Activated CD4-positive, alpha-beta T cell treated with anti-CD3 and anti-CD28 coated beads, Interleukin-2, amount 10 ng/mL, durations not matched to agents 7 days and 5 days (primary cell): ENCODE data around the gene WNT3. TPM values are rescaled to one million over a fixed set of nuclear protein-coding genes. Genes with fewer than 3 reads are reported as not detected.
"Not testable (repeated sequence)": the region's sequence is repeated elsewhere in the genome, so short reads cannot be mapped to it uniquely, and the experiment has no call there.

Experiments
- CTCF ChIA-PET: fragments of 350-600 bp; sonication (Branson Sonifier 250); formaldehyde crosslinking; loops from one replicate; lab custom pipeline; 2021; ENCODE audit warnings: antibody characterized with exemption; lab: Charles Lee
- POLR2A ChIA-PET: fragments of 350-600 bp; sonication (Branson Sonifier 250); formaldehyde crosslinking; loops from one replicate; lab custom pipeline; 2021; ENCODE audit warnings: antibody characterized with exemption; lab: Charles Lee
- DNase-seq: peaks from one replicate; pipeline ENCODE4 v3.0.0-alpha.2; 2020
- H3K27ac Mint-ChIP-seq: one replicate; pipeline ENCODE4 v1.8.0; 2021; ENCODE audit warnings: mild to moderate bottlenecking, moderate library complexity, mixed read lengths
- H3K27me3 Mint-ChIP-seq: one replicate; pipeline ENCODE4 v1.8.0; 2021; ENCODE audit warnings: mixed read lengths
- H3K36me3 Mint-ChIP-seq: one replicate; pipeline ENCODE4 v1.8.0; 2021; ENCODE audit warnings: low read depth, mixed read lengths
- H3K4me1 Mint-ChIP-seq: one replicate; pipeline ENCODE4 v1.8.0; 2021; ENCODE audit warnings: mixed read lengths
- H3K4me3 Mint-ChIP-seq: one replicate; pipeline ENCODE4 v1.8.0; 2021; ENCODE audit warnings: mild to moderate bottlenecking, moderate library complexity, mixed read lengths
- H3K9me3 Mint-ChIP-seq: one replicate; pipeline ENCODE4 v1.8.0; 2021; ENCODE audit warnings: mixed read lengths
- total RNA-seq, 2 experiments: library from RNA; stranded (reverse); gene quantifications; one replicate each; pipeline ENCODE4 v1.2.3, GENCODE V29; 2021

WNT3 gene
- total RNA-seq, 2 experiments from 2014 or later, result not detected

DNA sequence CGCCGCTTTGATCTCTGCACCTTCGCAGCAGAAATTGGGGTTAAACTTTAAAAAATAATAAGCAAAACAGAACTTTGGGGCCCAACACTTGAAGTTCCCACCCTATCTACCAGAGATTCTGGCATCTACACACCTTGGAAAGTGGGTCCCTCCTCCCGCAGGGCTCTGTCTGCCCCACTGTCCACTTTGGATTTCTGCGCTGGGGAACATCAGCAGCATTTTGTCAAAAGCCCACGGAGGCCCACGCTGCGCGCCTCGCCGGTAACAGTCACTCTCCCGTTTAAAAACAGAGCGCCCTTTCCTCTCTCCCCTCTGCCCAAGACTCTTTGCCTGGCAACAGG, 32.2 kb upstream of the WNT3 start:
- CTCF ChIA-PET, result no interaction called here
- Mint-ChIP-seq H3K27me3 (peaks cover 53% of the 10 kb centered on the region), H3K4me1 (peaks cover 9% of the 10 kb centered on the region), H3K4me3 (no peak overlapping the region), H3K36me3 (no peaks in the 10 kb centered on the region), H3K27ac (no peak overlapping the region), H3K9me3 (no peaks in the 10 kb centered on the region)
- POLR2A ChIA-PET, result no interaction called here
- DNase-seq, result no peak

GRCh38 chr17:46848534-46848933, 30.0 kb upstream of the WNT3 start:
- POLR2A ChIA-PET, result no interaction called here
- Mint-ChIP-seq H3K4me3 (no peak overlapping the region), H3K9me3 (peaks cover 2% of the 10 kb centered on the region), H3K27me3 (peaks cover 47% of the 10 kb centered on the region), H3K27ac (no peak overlapping the region), H3K4me1 (peaks cover 9% of the 10 kb centered on the region), H3K36me3 (no peaks in the 10 kb centered on the region)
- CTCF ChIA-PET, result interaction anchor here (0.7 to 0.9 kb wide), 2 partner anchors 10 to 143 kb away, joined by 3 read pairs; no protein-coding TSS in a partner anchor
- no peak for DNase-seq

- H3K9me3 Mint-ChIP-seq, result peaks cover 12% of the 10 kb centered on the region
- H3K27me3 Mint-ChIP-seq, result peaks cover 45% of the 10 kb centered on the region
- H3K4me3 Mint-ChIP-seq, result no peak overlapping the region
- H3K27ac Mint-ChIP-seq, result no peak overlapping the region
- H3K4me1 Mint-ChIP-seq, result peaks cover 8% of the 10 kb centered on the region
- ChIA-PET CTCF (no interaction called here), POLR2A (no interaction called here)
- no peak for DNase-seq
- no peaks in the 10 kb centered on the region for H3K36me3 Mint-ChIP-seq
Measured at GRCh38 chr17:46847204-46848191, 29.0 kb upstream of the WNT3 start.

DNA sequence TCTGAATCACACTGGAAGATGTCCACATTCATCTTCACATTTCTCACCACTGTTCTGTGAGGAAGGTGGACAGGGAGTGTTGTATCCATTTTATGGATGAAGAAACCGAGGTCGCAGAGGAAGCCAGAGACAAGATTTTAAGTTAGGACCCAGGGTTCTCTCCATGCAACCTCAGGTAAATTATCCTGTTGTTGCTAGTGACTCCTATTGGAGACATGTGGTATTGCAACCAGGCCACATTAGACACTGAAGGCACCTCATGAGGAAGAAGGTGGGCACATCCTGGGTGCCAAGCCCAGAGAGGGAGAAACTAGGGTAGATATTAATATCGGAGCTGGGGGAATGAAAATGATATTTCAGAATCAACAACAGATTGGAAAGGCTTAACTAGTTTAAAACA, 24.3 kb upstream of the WNT3 start:
- POLR2A ChIA-PET, result no interaction called here

GRCh38 chr17:46841561-46842379, 23.3 kb upstream of the WNT3 start:
- no peak overlapping the region for H3K4me3 Mint-ChIP-seq
- peaks cover 3% of the 10 kb centered on the region for H3K4me1 Mint-ChIP-seq
- no peak overlapping the region for H3K27ac Mint-ChIP-seq
- no peak for DNase-seq
- H3K36me3 Mint-ChIP-seq, result no peaks in the 10 kb centered on the region
- peaks cover 12% of the 10 kb centered on the region for H3K9me3 Mint-ChIP-seq
- ChIA-PET POLR2A (interaction anchor here (0.6 kb wide), 1 partner anchor 98 kb away, joined by 3 read pairs; no protein-coding TSS in a partner anchor), CTCF (interaction anchor here (0.9 kb wide), 1 partner anchor 29 kb away, joined by 4 read pairs; no protein-coding TSS in a partner anchor)
- H3K27me3 Mint-ChIP-seq, result peaks cover 24% of the 10 kb centered on the region

More for the DNA sequence above, 24.3 kb upstream of the WNT3 start:
- H3K27me3 Mint-ChIP-seq, result peaks cover 27% of the 10 kb centered on the region
- no peak for DNase-seq
- H3K27ac Mint-ChIP-seq, result no peak overlapping the region
- CTCF ChIA-PET, result no interaction called here
- H3K4me3 Mint-ChIP-seq, result no peak overlapping the region
- peaks cover 3% of the 10 kb centered on the region for H3K4me1 Mint-ChIP-seq
- H3K36me3 Mint-ChIP-seq, result no peaks in the 10 kb centered on the region
- peaks cover 12% of the 10 kb centered on the region for H3K9me3 Mint-ChIP-seq

DNA sequence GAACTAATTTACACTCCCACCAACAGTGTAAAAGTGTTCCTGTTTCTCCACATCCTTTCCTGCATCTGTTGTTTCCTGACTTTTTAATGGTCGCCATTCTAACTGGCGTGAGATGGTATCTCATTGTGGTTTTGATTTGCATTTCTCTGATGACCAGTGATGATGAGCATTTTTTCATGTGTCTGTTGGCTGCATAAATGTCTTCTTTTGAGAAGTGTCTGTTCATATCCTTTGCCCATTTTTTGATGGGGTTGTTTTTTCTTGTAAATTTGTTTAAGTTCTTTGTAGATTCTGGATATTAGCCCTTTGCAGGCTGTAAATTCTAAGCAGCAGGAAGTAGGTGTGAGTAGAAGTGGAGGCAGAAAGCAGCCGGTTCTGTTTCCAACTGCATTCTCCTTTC, 22.1 kb upstream of the WNT3 start:
- POLR2A ChIA-PET, H3K36me3 Mint-ChIP-seq, H3K27ac Mint-ChIP-seq, DNase-seq, H3K4me3 Mint-ChIP-seq, CTCF ChIA-PET, H3K4me1 Mint-ChIP-seq: not testable (repeated sequence)
- Mint-ChIP-seq H3K9me3 (peaks cover 12% of the 10 kb centered on the region), H3K27me3 (peaks cover 24% of the 10 kb centered on the region)

- Mint-ChIP-seq H3K27ac (no peak overlapping the region), H3K27me3 (peaks cover 22% of the 10 kb centered on the region), H3K9me3 (peaks cover 12% of the 10 kb centered on the region), H3K4me1 (peaks cover 5% of the 10 kb centered on the region), H3K36me3 (no peaks in the 10 kb centered on the region), H3K4me3 (no peak overlapping the region)
- no peak for DNase-seq
- ChIA-PET CTCF (no interaction called here), POLR2A (no interaction called here)
Measured at GRCh38 chr17:46839211-46839610, 20.7 kb upstream of the WNT3 start.

- Mint-ChIP-seq H3K36me3 (no peaks in the 10 kb centered on the region), H3K4me1 (peaks cover 5% of the 10 kb centered on the region), H3K9me3 (peaks cover under 1% of the 10 kb centered on the region), H3K4me3 (no peak overlapping the region), H3K27ac (no peak overlapping the region), H3K27me3 (peaks cover 17% of the 10 kb centered on the region)
- ChIA-PET CTCF (no interaction called here), POLR2A (no interaction called here)
- no peak for DNase-seq
Measured at GRCh38 chr17:46837521-46837920, 19.0 kb upstream of the WNT3 start.

DNA sequence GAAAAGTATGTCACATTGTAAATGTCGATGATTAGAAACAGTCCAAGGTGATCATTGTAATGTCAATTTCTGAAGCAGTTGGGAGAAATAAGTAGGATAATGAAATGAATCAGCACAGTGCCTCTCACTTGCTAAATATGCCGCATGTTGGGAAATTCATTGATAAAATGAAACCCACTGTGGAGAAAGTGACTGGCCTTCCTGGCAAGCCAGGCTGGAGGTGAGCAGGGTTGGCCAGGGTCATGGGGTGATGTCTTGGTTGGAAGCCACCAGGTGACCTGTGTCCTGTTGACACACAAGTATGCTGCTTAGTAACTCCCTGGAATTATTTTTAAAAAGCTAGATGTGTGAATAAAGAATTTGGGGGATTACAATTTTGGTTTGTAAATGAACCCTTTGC, 18.0 kb upstream of the WNT3 start:
- Mint-ChIP-seq H3K4me3 (no peak overlapping the region), H3K36me3 (no peaks in the 10 kb centered on the region), H3K9me3 (no peaks in the 10 kb centered on the region), H3K4me1 (peaks cover 5% of the 10 kb centered on the region), H3K27ac (no peak overlapping the region), H3K27me3 (peaks cover 16% of the 10 kb centered on the region)
- ChIA-PET POLR2A (no interaction called here), CTCF (interaction anchor here (0.6 kb wide), 1 partner anchor 165 kb away, joined by 3 read pairs; no protein-coding TSS in a partner anchor)
- DNase-seq, result no peak

DNA sequence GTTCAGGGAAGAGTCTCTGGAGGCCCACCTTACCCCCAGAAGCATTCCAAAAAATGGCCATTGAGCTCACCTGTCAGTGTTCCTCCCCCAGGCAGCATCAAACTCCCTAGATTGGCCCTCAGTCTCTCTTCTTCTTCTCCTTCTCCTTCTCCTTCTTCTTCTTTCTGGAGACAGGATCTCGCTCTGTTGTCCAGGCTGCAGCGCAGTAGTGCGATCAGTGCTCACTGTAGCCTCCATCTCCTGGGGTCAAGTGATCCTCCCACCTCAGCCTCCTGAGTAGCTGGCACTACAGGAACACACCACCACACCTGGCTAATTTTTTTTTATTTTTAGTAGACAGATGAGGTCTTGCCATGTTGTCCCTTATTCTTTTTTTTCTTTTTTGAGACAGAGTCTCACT, 16.4 kb upstream of the WNT3 start:
- Mint-ChIP-seq H3K27ac (no peak overlapping the region), H3K4me1 (peaks cover 2% of the 10 kb centered on the region), H3K9me3 (no peaks in the 10 kb centered on the region), H3K4me3 (no peak overlapping the region), H3K36me3 (no peaks in the 10 kb centered on the region), H3K27me3 (peaks cover 3% of the 10 kb centered on the region)
- ChIA-PET POLR2A (no interaction called here), CTCF (interaction anchor here (0.5 to 2.0 kb wide), 7 partner anchors 8 to 622 kb away, joined by 3 to 10 read pairs (median 3); no protein-coding TSS in a partner anchor)
- no peak for DNase-seq

DNA sequence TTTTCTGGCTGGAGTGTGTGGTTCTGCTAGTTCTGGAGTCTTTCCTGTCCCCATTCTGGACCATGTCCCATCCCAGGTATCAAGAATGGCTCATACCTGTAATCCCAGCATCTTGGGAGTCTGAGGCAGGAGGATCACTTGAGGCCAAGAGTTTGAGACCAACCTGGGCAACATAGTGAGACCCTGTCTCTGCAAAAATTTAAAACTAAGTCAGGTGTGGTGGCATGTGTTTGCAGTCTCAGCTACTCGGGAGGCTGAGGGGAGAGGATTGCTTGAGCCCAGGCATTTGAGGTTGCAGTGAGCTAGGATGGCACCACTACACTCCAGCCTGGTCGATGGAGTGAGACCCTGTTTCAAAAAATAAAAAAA, 15.3 kb upstream of the WNT3 start:
- no peak for DNase-seq
- Mint-ChIP-seq H3K9me3 (no peaks in the 10 kb centered on the region), H3K27me3 (peaks cover 5% of the 10 kb centered on the region), H3K36me3 (no peaks in the 10 kb centered on the region), H3K4me1 (peaks cover 2% of the 10 kb centered on the region), H3K4me3 (no peak overlapping the region), H3K27ac (no peak overlapping the region)
- POLR2A ChIA-PET, result no interaction called here
- CTCF ChIA-PET, result interaction anchor here (0.8 to 2.0 kb wide), 3 partner anchors 7 to 167 kb away, joined by 3 to 10 read pairs (median 3); no protein-coding TSS in a partner anchor

DNA sequence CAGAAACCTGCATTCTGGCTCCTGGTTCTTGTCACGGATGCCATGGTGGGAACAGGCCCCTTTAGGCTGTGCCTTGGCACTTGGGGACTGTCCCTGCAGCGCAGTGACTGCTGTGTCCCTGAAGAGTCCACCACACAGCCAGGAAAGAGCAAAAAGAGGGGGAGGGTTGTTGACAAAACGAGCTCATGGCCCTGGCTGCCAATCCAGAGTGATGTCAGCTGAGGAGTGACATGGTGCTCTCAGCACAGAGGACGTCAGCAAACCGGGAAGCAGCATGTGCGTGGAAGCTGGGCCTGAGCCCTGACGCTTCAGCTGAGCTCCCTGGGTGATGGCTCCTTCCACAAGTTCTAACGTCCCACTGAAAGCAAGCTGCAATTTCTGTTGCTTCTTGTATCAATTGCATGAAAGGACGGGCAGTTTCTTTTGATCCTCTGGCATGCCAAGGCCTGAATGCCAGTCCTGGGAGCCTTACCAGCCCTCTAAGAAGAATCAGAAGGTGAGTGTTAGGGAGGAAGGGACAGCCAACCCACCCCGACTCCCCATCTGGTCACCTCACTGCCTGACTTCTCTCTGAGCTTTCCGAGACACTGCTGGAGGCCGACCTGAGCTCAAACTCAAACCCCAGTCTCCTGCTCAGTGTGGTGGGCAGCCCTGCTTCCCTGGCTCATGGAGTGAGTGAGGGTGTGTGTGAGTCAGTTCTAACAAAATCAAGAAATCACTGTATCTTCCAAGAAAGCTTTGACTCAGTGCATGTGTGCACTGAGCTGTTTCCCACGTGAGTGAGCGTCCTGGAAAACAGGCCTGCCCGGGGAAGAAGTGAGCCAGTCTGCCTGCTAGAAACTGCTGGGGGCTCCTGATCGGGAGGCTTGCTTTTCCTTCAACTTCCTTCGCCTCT, 14.7 kb upstream of the WNT3 start:
- H3K27me3 Mint-ChIP-seq, result peaks cover 7% of the 10 kb centered on the region
- H3K4me1 Mint-ChIP-seq, result peaks cover 2% of the 10 kb centered on the region
- CTCF ChIA-PET, result interaction anchor here (0.8 kb wide), 1 partner anchor 109 kb away, joined by 3 read pairs; no protein-coding TSS in a partner anchor
- no peaks in the 10 kb centered on the region for H3K9me3 Mint-ChIP-seq
- POLR2A ChIA-PET, result no interaction called here
- no peak overlapping the region for H3K4me3 Mint-ChIP-seq
- DNase-seq, result no peak
- no peaks in the 10 kb centered on the region for H3K36me3 Mint-ChIP-seq
- H3K27ac Mint-ChIP-seq, result no peak overlapping the region
